ENCODE results near the gene SFRP5. TPM values are rescaled to one million over a fixed set of nuclear protein-coding genes. Genes with fewer than 3 reads are reported as not detected.

Gene SFRP5
- 2.1 TPM for total RNA-seq
- long read RNA-seq, transcript SFRP5-201 (3 exons, 1,836 nt), result major isoform, 6 of 7 reads
- long read RNA-seq, partial matches to known transcripts, result 1 of 7 reads
- long read RNA-seq, other reads (novel, unspliced or antisense), result 0 of 7 reads

DNA sequence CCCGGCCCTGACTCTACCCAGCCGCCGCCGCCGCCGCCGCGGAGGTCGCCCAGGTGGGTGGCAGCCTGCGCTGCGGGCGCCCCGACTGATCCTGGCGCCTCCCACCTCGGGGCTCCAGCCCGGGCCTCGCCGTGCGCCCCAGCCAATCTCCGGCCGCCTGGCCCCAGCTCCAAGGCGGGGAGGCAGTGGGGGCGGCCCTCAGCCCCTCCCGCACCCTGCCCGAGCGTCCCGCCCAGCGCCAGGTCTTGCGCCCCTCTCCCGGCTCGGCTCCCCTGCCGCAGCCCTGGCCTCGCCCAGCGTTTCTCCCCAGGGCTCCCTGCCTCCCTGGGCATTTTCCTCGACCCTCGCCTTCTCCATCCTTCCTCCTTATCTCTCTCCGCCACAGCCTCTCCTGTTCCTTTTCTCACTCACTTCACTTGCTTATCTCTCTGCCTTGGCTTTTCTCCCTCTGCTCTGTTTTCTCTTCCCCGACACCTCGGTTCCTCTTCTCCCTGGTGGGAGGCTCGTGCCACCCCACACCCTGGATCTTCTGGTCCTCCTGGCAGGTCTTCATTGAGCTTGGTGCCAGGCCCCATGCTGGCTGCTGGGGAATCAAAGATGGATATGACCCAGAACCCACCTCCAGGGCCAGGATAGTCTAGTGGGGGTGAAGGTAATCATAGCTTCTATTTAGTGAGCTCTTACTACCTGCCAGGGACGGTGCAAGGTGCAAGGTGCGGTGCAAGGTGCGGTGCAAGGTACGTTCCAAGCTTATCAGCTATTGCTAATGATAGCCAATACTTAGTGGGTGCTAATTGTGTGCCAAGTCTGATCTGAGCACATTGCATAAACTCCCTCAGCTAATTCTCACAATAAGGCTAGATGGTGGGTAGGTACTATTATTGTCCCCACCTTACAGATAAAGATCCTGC is at the start of gene SFRP5:
SFRP5 (minus strand) TSS at position 87 of the 911 bp plus-strand sequence. CDS start 166 bp downstream, outside the sequence.
- DNase-seq, result no peak
- intact Hi-C loops (cut with DNase I), result no loop called here
- peak; percentile 60 for ATAC-seq (ENCODE audit: poor library complexity)

DNA sequence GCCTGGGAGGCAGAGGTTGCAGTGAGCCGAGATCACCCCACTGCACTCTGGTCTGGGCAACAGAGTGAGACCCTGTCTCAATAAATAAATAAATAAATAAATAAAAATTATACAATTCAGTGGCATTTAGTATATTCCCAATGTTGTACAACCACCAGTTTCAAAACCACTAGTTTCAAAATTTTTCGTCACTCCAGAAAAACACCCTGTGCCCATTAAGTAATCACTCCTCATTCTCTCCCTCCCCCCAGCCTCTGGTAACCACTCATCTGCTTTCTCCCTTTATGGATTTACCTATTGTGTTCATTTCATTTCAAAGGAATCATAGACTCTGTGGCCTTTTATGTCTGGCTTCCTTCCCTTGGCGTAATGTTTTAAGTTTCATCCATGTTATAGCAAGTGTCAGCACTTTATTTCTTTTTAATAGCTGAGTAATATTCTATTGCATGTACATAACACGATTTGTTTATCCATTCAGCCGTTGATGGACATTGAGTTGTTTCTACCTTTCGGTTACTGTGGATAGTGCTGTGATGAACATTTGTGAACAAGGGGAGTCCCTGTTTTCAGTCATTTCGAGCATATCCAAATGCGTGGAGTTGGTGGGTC is 48.4 kb upstream of the SFRP5 start:
- ATAC-seq (ENCODE audit: poor library complexity), result no peak
- intact Hi-C loops (cut with DNase I), result no loop called here
- no peak for DNase-seq

DNA sequence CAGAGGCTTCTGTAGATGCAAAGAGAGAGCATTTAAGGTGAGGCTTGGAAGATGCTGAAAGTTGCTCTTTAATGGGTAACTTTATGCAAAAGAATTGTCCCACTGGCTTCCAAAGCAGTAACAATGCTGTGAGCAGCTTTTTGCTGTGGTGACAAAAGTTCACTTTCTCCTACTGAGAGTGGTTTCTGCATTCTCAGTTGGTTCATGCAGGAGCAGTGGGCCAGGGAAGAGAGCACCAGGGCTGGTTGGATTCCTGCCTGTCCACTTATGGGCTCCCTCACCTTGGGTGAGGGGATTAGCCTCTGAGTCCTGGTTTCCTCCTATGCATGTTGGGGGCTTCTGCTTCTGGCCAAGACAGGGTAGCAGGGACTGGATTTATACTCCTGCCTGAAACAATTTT is 46.8 kb upstream of the SFRP5 start:
- intact Hi-C loops (cut with DNase I), result no loop called here
- ATAC-seq (ENCODE audit: poor library complexity), result no peak
- no peak for DNase-seq

DNA sequence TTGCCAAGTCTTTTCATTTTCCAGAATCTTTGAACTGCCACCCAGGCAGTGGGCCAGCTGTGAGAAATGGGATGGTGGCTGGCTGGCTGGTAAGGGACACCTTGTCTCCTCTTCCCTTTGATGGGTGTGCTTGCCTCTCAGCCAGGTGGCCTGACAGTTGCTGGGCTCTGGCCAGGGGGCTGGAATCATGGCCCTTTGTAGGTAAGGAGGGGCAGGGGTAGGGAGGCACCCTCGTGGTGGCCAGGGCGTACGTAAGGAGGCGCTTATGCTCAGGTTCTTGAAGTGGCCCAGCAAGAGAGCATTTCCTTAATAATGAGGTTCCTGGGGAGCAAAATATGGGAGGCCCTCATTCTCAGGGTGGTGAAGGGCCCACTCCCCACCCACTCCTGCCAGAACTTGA is 44.8 kb upstream of the SFRP5 start:
- no peak for ATAC-seq (ENCODE audit: poor library complexity)
- intact Hi-C loops (cut with DNase I), result no loop called here
- DNase-seq, result no peak

GRCh38 chr10:97814996-97815395 is 43.2 kb upstream of the SFRP5 start:
- no peak for DNase-seq
- no peak for ATAC-seq (ENCODE audit: poor library complexity)
- intact Hi-C loops (cut with DNase I), result no loop called here

DNA sequence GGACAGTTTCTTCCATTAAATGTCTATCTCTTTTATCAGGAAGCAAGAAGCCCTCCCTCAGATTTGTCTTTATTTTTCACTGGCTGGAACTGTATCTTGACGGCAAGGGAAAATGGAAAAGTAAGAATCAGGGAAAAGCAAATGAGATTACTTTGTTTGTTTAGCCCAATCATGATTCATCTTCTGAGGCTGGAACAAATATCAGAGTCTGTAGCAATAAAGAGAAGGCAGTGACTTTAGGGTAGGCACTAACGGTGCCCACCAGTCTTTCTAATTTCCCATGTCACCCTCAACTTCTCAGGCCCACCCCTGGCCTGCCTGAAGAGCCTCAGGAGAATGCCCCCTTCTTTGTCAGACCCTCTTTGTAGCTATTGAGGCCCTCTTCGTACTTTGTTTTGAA is 41.5 kb upstream of the SFRP5 start:
- intact Hi-C loops (cut with DNase I), result no loop called here
- no peak for DNase-seq

DNA sequence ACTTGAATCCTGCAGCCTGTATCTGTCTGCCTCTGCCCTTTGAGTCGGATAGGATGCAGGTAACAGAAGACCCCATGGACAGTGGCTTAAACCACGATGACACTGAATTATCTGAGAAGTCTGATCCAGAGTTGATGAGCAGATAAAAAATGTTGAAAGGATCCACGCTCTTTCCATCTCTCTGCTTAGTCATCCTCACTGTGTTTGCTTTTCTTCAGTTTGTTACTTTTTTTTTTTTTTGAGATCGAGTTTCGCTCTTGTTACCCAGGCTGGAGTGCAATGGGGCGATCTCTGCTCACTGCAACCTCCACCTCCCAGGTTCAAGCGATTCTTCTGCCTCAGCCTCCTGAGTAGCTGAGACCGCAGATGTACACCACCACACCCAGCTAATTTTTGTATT is 40.9 kb upstream of the SFRP5 start:
- ATAC-seq (ENCODE audit: poor library complexity) (no peak), DNase-seq (no peak)
- intact Hi-C loops (cut with DNase I), result no loop called here

More for the DNA sequence above, 41.5 kb upstream of the SFRP5 start:
- no peak for ATAC-seq (ENCODE audit: poor library complexity)

- intact Hi-C loops (cut with DNase I), result no loop called here
- ATAC-seq (ENCODE audit: poor library complexity), result no peak
- DNase-seq, result no peak
These were observed 40.2 kb upstream of the SFRP5 start for GRCh38 chr10:97811958-97812357.

GRCh38 chr10:97810446-97810845 is 38.6 kb upstream of the SFRP5 start:
- intact Hi-C loops (cut with DNase I), result no loop called here
- ATAC-seq (ENCODE audit: poor library complexity), result no peak
- no peak for DNase-seq

GRCh38 chr10:97805949-97806348 is 34.1 kb upstream of the SFRP5 start:
- DNase-seq (no peak), ATAC-seq (ENCODE audit: poor library complexity) (no peak)
- intact Hi-C loops (cut with DNase I), result no loop called here

GRCh38 chr10:97805096-97805884 is 33.5 kb upstream of the SFRP5 start:
- DNase-seq (no peak), ATAC-seq (ENCODE audit: poor library complexity) (no peak)
- intact Hi-C loops (cut with DNase I), result no loop called here

DNA sequence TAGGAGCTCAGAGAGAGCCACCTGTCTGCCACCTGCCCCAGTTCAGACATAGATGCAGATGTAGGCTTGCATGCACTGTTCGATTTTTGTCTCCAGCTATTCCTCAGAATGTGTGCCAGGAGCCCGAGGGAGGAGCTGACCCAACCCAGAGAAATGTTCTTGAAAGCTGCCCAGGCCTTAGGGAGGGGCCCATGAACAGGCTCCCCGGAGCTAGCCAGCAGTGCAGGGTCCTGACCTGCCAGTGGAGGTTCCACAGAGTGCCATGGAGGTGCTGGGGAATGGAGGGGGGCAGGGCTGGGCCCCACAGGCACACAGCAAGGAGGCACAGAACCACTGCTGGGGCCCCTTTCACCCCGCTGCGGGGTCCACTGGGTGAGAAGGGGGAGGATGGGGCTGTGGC is 29.6 kb upstream of the SFRP5 start:
- intact Hi-C loops (cut with DNase I), result no loop called here
- DNase-seq, result no peak
- ATAC-seq (ENCODE audit: poor library complexity), result no peak

- intact Hi-C loops (cut with DNase I), result no loop called here
- DNase-seq (no peak), ATAC-seq (ENCODE audit: poor library complexity) (no peak)
These were observed 28.7 kb upstream of the SFRP5 start for GRCh38 chr10:97800474-97800873.

GRCh38 chr10:97798958-97799610 is 27.3 kb upstream of the SFRP5 start:
- no peak for ATAC-seq (ENCODE audit: poor library complexity)
- DNase-seq, result no peak
- intact Hi-C loops (cut with DNase I), result no loop called here

GRCh38 chr10:97796651-97797050 is 24.9 kb upstream of the SFRP5 start:
- ATAC-seq (ENCODE audit: poor library complexity), result no peak
- intact Hi-C loops (cut with DNase I), result no loop called here
- DNase-seq, result no peak

- intact Hi-C loops (cut with DNase I), result no loop called here
- no peak for DNase-seq
These were observed 24.1 kb upstream of the SFRP5 start for GRCh38 chr10:97795886-97796285.

DNA sequence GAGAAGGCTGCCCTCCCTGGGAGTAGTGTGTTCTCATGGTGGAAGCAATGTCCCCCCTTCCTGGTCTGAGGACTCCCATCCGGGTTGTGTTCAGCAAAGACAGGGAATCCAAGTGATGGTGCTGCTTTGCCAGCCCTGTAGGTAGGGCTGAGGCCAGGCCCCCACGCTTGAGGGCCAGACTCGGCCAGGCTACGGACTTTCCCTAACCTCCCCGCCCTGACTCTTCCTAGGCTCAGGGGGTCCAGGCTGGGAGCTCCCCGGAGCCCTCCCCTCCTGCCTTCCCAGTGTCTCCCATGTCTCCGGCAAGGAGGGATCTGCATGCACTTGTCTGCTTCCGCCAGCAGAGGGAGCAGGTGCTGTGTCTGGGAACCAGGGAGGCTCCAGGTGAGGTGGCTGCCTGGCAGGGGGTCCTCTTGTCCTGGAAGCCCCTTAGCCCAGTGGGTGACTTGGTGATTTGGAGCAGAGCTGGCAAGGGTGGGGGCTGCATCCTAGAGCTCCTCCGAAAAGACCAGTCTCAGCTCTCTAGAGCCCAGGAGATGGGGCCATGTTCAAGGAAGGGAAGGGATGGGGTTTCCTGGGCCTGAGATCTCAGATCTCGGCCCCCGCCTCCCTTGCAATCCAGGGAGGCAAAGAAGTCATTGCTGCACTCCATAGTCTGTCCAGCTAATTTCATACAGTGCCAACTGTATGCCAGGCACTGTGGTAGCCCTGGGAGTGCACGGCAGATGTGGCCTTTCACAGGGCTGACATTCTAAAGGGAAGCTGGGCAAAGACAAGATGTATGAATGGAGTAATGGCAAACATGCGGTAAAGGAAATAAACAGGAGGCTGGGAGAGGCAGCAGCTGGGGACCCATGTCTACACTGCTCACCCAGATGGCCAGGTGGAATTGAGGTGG is 20.3 kb upstream of the SFRP5 start:
- DNase-seq, result peak; percentile 76
- intact Hi-C loops (cut with DNase I), result loop anchor here (5.0 kb wide), 1 partner anchor 75 kb away; no protein-coding TSS in a partner anchor
- peak; percentile 77 for ATAC-seq (ENCODE audit: poor library complexity)

More at GRCh38 chr10:97795886-97796285, 24.1 kb upstream of the SFRP5 start:
- no peak for ATAC-seq (ENCODE audit: poor library complexity)

Measured in Right ventricle myocardium superior (tissue), 1 donor.